Posterior cingulate gyrus (tissue), 11 donors: Measurements from ENCODE around the gene D2HGDH.
"Not testable (repeated sequence)": the region's sequence is repeated elsewhere in the genome, so short reads cannot be mapped to it uniquely, and the experiment has no call there.

Source experiments
- DNase-seq, 10 donors: peaks; one replicate each; pipeline versions ENCODE4 v3.0.0 to v3.0.0-alpha.2; 2020 to 2021; ENCODE audit warnings: mixed read lengths in 3 of 10
- intact Hi-C: fragments of 100-400 bp; cut with DNase I; formaldehyde crosslinking; loops from one replicate; pipeline ENCODE4 v1.15.1; 2023

D2HGDH gene

GRCh38 chr2:241744028-241744754 lies 9.8 kb downstream of the D2HGDH start:
- intact Hi-C loops: no loop called here
- DNase-seq: no peak

GRCh38 chr2:241745276-241745675 lies 10.8 kb downstream of the D2HGDH start:
- intact Hi-C loops: no loop called here
- DNase-seq: no peak

- DNase-seq: no peak
- intact Hi-C loops: no loop called here
Observed at GRCh38 chr2:241746084-241746483, 11.7 kb downstream of the D2HGDH start.

- intact Hi-C loops: no loop called here
- DNase-seq: peak in 1 of 10 donors; percentile 80
Observed at GRCh38 chr2:241748468-241749256, 14.2 kb downstream of the D2HGDH start.

- no peak for DNase-seq
Observed at GRCh38 chr2:241750076-241750840, 15.8 kb downstream of the D2HGDH start.

GRCh38 chr2:241751152-241751551 lies 16.7 kb downstream of the D2HGDH start:
- intact Hi-C loops: no loop called here
- DNase-seq: no peak

More at GRCh38 chr2:241750076-241750840, 15.8 kb downstream of the D2HGDH start:
- intact Hi-C loops: no loop called here

GRCh38 chr2:241751776-241752175 lies 17.3 kb downstream of the D2HGDH start:
- intact Hi-C loops: no loop called here
- DNase-seq: no peak

- no peak for DNase-seq
- intact Hi-C loops: no loop called here
Observed at GRCh38 chr2:241752253-241752652, 17.8 kb downstream of the D2HGDH start.

GRCh38 chr2:241752689-241753276 lies 18.4 kb downstream of the D2HGDH start:
- no peak for DNase-seq
- intact Hi-C loops: no loop called here

- intact Hi-C loops: no loop called here
- DNase-seq: peak in 1 of 10 donors; percentile 80
Observed at GRCh38 chr2:241753493-241753892, 19.1 kb downstream of the D2HGDH start.

- DNase-seq: peak in 1 of 10 donors; percentile 80
- intact Hi-C loops: no loop called here
Observed at GRCh38 chr2:241754042-241754441, 19.6 kb downstream of the D2HGDH start.

GRCh38 chr2:241755166-241755565 lies 20.7 kb downstream of the D2HGDH start:
- DNase-seq: no peak
- intact Hi-C loops: no loop called here

- intact Hi-C loops: no loop called here
- DNase-seq: no peak
Observed at GRCh38 chr2:241755777-241756176, 21.3 kb downstream of the D2HGDH start.

GRCh38 chr2:241759067-241759807 lies 24.8 kb downstream of the D2HGDH start:
- intact Hi-C loops: no loop called here
- peak in 1 of 10 donors; percentile 30 for DNase-seq

- intact Hi-C loops, DNase-seq: not testable (repeated sequence)
Observed at GRCh38 chr2:241759893-241760292, 25.5 kb downstream of the D2HGDH start.

GRCh38 chr2:241760301-241760771 lies 25.9 kb downstream of the D2HGDH start:
- intact Hi-C loops: no loop called here
- peak in 3 of 10 donors; percentile 27 to 49 (median 43) for DNase-seq

GRCh38 chr2:241762321-241762932 lies 28.0 kb downstream of the D2HGDH start:
- intact Hi-C loops: no loop called here
- DNase-seq: peak in 3 of 10 donors; percentile 32 to 43 (median 39)

GRCh38 chr2:241762933-241763369 lies 28.5 kb downstream of the D2HGDH start:
- intact Hi-C loops: no loop called here
- DNase-seq: peak in 2 of 10 donors; percentile 42 to 73
